HG03025 (cell line): ENCODE data around the gene TLE3.
"Not testable (repeated sequence)": the region's sequence is repeated elsewhere in the genome, so short reads cannot be mapped to it uniquely, and the experiment has no call there.

Source experiments
- ATAC-seq: cut with Tn5 transposase; IDR thresholded peaks from one replicate; pipeline ENCODE4 v1.9.1; 2021; ENCODE audit warnings: mild to moderate bottlenecking, moderate library complexity; ENCODE audit not compliant: unreplicated experiment, low FRiP score

The TLE3 gene

DNA sequence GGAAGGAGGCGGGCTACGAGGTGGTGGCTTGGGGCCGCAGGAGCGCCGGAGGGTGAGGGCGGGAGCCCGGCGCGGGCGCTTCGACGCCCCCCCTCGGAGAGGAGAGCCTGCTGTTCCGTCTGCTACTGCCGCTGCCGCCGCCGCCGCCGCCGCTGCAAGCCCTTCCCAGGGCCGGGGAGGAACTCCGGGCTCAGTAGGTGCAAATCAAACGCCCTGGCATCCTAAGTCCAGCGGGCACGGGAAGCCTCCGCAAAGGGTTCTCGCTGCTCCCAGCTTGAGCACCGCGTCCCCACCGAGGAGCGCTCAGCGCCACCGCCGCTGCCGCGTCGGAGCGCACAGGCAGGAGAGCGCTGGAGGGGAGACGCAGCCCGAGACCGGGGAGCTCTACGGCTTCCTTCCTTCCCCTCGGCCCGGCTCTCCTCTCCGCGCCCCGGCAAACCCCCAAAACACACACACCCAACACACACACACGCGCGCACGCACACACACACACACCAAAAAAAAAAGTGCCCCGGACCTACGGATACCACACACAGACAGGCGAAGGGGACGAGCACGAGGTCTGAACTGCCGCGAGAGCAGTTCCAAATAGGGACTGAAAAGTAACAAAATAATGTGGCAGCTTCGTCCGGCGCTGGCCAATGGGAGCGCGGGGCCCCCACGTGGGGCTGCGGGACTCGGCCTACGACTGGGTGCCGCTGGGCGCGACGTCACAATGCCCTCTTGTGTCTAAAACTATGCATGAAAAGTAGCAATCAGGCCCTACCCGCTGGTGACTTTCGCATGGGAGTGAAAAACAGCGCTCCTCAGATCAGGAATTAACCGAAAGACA is at the start of gene TLE3:
TLE3 (minus strand) TSS at position 597 of the 832 bp plus-strand sequence. CDS start 1,119 bp downstream, outside the sequence.
- ATAC-seq, result peak; percentile 41

DNA sequence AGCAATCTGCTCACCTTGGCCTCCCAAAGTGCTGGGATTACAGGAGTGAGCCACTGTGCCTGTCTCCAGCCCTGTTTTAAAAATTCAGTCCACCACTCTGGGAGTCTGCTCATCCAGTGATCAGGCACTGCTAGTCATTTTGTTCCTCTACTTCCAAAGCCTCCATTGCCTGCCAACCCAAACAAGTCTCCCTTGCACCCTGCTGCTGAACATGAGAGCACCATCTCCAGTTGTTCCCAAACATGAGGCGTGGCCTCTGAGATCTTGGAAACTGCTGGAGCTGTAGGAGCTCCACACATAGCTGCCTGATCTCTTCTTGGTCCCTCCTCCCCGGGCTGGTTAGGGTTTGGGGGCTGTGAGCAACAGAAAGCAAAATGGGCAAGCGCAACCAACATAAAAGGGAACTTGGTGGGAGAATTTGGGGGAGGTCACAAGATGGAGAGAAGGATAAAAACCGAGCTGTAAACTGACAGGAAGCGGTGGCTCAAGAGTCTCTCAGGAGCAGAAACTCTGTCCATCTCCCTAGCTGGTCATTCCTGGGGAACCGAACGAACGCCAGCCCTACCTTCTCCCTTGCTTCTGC is 49.6 kb upstream of the TLE3 start:
- ATAC-seq, result no peak

GRCh38 chr15:70146771-70147170 is 49.1 kb upstream of the TLE3 start:
- no peak for ATAC-seq

DNA sequence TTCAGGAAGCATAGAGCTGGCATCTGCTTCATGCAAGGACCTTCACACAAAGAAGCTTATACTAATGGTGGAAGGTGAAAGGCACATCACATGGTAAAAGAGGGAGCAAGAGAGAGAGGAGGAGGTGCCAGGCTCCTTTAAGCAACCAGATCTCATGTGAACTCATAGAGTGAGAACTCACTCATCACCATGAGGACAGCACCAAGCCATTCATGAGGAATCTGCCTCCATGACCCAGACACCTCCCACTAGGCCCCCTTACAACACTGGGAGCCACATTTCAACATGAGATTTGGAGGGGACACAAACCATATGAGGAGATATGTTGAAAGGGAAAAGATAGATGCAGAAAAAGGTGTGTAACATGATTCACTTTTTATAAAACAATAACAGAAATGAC is 48.4 kb upstream of the TLE3 start:
- no peak for ATAC-seq

GRCh38 chr15:70145261-70145660 is 47.5 kb upstream of the TLE3 start:
- no peak for ATAC-seq

GRCh38 chr15:70142322-70143191 is 44.8 kb upstream of the TLE3 start:
- ATAC-seq, result no peak

- no peak for ATAC-seq
Measured at GRCh38 chr15:70142072-70142321, 44.3 kb upstream of the TLE3 start.

- ATAC-seq, result no peak
Measured at GRCh38 chr15:70141376-70142071, 43.8 kb upstream of the TLE3 start.

DNA sequence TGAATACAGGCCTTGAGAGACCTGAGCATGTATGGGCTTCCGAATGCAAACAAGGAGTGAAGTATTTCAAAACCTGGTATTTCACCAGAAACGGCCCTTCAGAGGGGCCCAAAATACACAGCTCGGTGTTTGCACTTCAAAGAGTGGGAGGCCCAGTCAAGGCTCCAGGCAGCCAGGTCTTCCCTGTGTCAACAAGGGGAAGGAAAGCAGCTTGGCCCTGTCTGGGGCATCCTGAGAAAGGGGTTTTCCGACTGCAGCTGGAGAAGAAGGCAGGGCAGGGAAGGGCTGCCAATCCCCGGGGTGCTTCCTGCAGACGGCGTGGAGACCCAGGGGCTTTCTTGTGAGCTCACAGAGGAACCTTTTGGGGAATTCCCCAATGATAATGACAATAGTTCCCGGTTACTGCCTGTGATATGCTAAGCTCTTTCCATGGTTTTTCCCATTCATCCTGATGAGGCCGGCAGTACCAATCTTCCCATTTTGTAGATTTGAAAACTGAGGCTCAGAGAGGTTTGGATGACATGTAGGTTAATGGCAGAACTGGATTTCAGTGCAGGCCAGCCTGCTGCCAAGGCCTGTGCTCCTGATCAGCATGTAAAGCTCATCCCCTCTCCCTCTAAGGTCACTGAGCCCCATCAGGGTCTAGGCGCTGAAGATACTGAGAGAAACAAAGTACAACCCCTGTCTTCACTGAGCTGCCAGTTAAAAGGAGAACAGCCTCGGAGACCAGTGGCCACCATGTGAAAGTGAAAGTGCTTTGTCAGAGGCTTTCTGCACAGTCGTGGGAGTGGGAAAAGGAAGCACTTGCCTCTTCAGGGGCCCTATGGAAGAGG is 43.0 kb upstream of the TLE3 start:
- ATAC-seq, result no peak

- ATAC-seq, result no peak
Measured at GRCh38 chr15:70140025-70140542, 42.4 kb upstream of the TLE3 start.

DNA sequence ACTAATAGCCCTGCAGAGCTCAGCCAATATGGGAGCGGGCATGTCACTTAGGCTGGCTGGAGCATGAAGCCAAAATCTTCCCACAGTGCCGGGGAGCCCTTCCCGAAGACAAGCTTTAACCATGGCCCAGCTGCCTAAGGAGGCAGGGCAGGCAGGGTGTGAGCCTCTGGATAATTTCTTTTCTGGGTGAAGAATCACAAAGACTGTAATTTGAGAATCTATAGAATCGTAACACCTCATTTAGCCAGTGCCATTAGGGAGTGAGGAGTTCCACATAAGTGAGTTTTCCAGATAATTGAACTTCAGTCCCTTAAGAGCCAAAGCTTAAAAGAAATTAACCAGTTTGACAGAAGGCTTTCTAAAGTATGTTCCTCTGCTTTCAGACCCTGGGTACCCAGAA is 40.2 kb upstream of the TLE3 start:
- no peak for ATAC-seq

- not testable (repeated sequence) for ATAC-seq
Measured at GRCh38 chr15:70137021-70137420, 39.3 kb upstream of the TLE3 start.

- ATAC-seq, result no peak
Measured at GRCh38 chr15:70133781-70134421, 36.2 kb upstream of the TLE3 start.

GRCh38 chr15:70133296-70133695 is 35.6 kb upstream of the TLE3 start:
- no peak for ATAC-seq

- ATAC-seq, result no peak
Measured at GRCh38 chr15:70132571-70132970, 34.9 kb upstream of the TLE3 start.

DNA sequence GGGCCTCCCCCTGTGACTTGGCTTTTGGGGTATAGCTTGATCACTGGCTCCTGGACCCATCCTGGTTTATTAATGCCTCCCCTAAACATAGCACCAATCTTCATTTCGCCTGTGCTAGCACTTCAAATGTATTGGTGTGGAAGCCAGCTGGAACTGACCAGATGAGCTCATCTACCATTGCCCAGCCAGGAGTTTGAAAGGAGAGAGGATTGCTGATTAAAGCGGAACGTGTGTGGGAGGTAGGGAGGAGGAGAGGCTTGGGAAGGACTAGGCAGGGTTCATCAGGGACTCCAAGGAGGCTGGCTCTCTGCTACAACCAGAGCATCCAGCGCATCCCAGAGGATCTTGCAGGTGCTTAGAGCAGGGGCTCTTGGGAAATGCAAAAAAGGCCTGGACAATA is 34.4 kb upstream of the TLE3 start:
- ATAC-seq, result no peak

- ATAC-seq, result no peak
Measured at GRCh38 chr15:70128414-70129140, 30.9 kb upstream of the TLE3 start.

- ATAC-seq, result no peak
Measured at GRCh38 chr15:70127770-70128413, 30.2 kb upstream of the TLE3 start.
